ENCODE measurements around the gene TNPO2.

- TF ChIP-seq, protein P1, sequence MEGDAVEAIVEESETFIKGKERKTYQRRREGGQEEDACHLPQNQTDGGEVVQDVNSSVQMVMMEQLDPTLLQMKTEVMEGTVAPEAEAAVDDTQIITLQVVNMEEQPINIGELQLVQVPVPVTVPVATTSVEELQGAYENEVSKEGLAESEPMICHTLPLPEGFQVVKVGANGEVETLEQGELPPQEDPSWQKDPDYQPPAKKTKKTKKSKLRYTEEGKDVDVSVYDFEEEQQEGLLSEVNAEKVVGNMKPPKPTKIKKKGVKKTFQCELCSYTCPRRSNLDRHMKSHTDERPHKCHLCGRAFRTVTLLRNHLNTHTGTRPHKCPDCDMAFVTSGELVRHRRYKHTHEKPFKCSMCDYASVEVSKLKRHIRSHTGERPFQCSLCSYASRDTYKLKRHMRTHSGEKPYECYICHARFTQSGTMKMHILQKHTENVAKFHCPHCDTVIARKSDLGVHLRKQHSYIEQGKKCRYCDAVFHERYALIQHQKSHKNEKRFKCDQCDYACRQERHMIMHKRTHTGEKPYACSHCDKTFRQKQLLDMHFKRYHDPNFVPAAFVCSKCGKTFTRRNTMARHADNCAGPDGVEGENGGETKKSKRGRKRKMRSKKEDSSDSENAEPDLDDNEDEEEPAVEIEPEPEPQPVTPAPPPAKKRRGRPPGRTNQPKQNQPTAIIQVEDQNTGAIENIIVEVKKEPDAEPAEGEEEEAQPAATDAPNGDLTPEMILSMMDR (IDR thresholded peaks at IDR 0.05), result no peak
- TF ChIP-seq POLR2A (IDR thresholded peaks at IDR 0.05), result no peak
Observed at GRCh38 chr19:12751635-12752034, 27.9 kb upstream of the TNPO2 start, which contains the start of gene BEST2.

Measured in tibial nerve (tissue), 3 donors.